Measurements from ENCODE around the gene CHST12.

- no peak for TF ChIP-seq USF1 (CRISPR knock-in tag; IDR thresholded peaks at IDR 0.05)
- no peak for TF ChIP-seq ATF2 (CRISPR knock-in tag; IDR thresholded peaks at IDR 0.05; ENCODE audit: borderline replicate concordance, low read depth)
- no peak; the same call in 1 of the 2 replicates for TF ChIP-seq E2F4 (CRISPR knock-in tag; IDR thresholded peaks at IDR 0.05; ENCODE audit: borderline replicate concordance, low read depth)
- no peak for TF ChIP-seq CTCF (IDR thresholded peaks at IDR 0.05)
- TF ChIP-seq JUN (CRISPR knock-in tag; IDR thresholded peaks at IDR 0.05), result no peak
- no peak for TF ChIP-seq STAT6 (CRISPR knock-in tag; conservative IDR thresholded peaks at IDR 0.05; ENCODE audit: low read depth)
- no peak for TF ChIP-seq RELA (CRISPR knock-in tag; IDR thresholded peaks at IDR 0.05; ENCODE audit: borderline replicate concordance)
These were observed at the start of gene CHST12 for GRCh38 chr7:2403014-2403717.

Data from WTC11 (cell line).